Upper lobe of left lung (tissue), 4 donors: ENCODE measurements around the gene ANAPC16.

ENCODE experiments used
- EP300 ChIP-seq, 4 donors: sonication (generic); formaldehyde crosslinking; IDR thresholded peaks; one replicate each; pipeline ENCODE4 v1.5.1; 2017; ENCODE audit warnings: antibody characterized with exemption in 4 of 4, control low read depth in 2 of 4
- POLR2A ChIP-seq, 4 donors: fragments of 450-650 bp; IDR thresholded peaks; one replicate each; pipeline ENCODE4 v1.5.1; 2016 to 2017; ENCODE audit warnings: antibody characterized with exemption in 4 of 4, mild to moderate bottlenecking in 2 of 4
- POLR2AphosphoS5 ChIP-seq, 2 donors: sonication (generic); formaldehyde crosslinking; IDR thresholded peaks; one replicate each; pipeline ENCODE4 v1.5.1; 2017; ENCODE audit warnings: antibody characterized with exemption in 2 of 2
- TF ChIP-seq, protein P1 (sequence below), 6 experiments: fragments of 450-650 bp in 4 of 6; fragments of 200-600 bp in 2 of 6; sonication (generic) in 2 of 6; IDR thresholded peaks; one replicate each; pipeline ENCODE4 v1.5.1; 2016 to 2019; ENCODE audit warnings: antibody characterized with exemption in 6 of 6

DNA sequence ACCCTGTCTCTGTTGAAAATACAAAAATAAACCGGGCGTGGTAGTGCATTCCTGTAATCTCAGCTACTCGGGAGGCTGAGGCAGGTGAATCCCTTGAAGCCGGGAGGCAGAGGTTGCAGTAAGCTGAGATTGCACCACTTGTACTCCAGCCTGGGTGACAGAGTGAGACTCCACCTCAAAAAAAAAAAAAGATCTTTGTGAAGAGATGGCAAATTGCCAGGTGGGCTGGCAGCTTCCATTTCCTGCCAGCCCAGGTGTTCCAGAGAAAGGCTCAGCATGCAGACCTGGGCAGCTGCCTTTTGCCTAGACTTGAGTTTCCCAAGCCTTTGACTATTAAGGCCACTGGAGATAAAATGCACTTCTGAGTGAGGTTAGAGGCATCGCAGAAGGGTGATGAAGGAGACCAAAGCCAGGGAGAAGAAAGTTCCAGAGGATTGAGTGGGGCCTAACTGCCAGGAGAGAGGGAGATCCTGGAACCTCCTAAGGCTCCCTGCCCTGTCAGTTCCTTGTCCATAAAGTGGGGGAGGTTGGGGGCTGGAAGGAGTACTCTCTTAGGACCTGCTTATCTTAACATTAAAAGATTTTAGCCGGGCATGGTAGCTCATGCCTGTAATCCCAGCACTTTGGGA, 47.9 kb downstream of the ANAPC16 start:
- TF ChIP-seq, protein P1, sequence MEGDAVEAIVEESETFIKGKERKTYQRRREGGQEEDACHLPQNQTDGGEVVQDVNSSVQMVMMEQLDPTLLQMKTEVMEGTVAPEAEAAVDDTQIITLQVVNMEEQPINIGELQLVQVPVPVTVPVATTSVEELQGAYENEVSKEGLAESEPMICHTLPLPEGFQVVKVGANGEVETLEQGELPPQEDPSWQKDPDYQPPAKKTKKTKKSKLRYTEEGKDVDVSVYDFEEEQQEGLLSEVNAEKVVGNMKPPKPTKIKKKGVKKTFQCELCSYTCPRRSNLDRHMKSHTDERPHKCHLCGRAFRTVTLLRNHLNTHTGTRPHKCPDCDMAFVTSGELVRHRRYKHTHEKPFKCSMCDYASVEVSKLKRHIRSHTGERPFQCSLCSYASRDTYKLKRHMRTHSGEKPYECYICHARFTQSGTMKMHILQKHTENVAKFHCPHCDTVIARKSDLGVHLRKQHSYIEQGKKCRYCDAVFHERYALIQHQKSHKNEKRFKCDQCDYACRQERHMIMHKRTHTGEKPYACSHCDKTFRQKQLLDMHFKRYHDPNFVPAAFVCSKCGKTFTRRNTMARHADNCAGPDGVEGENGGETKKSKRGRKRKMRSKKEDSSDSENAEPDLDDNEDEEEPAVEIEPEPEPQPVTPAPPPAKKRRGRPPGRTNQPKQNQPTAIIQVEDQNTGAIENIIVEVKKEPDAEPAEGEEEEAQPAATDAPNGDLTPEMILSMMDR (IDR thresholded peaks at IDR 0.05): no peak
- TF ChIP-seq POLR2A (IDR thresholded peaks at IDR 0.05) (peak in 1 of 4 donors; percentile 28), POLR2AphosphoS5 (IDR thresholded peaks at IDR 0.05) (peak in 1 of 2 donors; percentile 15), EP300 (IDR thresholded peaks at IDR 0.05) (no peak)
